ENCODE results near the gene CMTM7. TPM values are rescaled to one million over a fixed set of nuclear protein-coding genes. Genes with fewer than 3 reads are reported as not detected.

The CMTM7 gene
- total and polyA plus RNA-seq, 2 experiments from 2014 or later: 32.2 to 93.6 TPM

- no peak overlapping the region for H2AFZ ChIP-seq
- Mint-ChIP-seq H3K9me3 (no peaks in the 10 kb centered on the region), H3K4me3 (no peak overlapping the region), H3K36me3 (ENCODE audit: low read depth) (peaks cover 6% of the 10 kb centered on the region; the same call in 2 of the 3 replicates), H3K4me1 (peaks cover 24% of the 10 kb centered on the region), H3K27ac (no peak overlapping the region), H3K27me3 (ENCODE audit: insufficient read depth, low read depth, poor library complexity) (no peaks in the 10 kb centered on the region)
- 0 out of 2 replicates have a peak, but pooled peaks cover 5% of the 10 kb centered on the region for H4K20me1 ChIP-seq (replicated peaks; ENCODE audit: insufficient read depth)
- H3K36me3 ChIP-seq (ENCODE audit: insufficient read depth): no peaks in the 10 kb centered on the region
- H3K27me3 ChIP-seq (ENCODE audit: insufficient read depth): no peaks in the 10 kb centered on the region
- H3F3A ChIP-seq (replicated peaks; ENCODE audit: low read depth): peaks cover 4% of the 10 kb centered on the region; the same call in 1 of the 2 replicates
- ATAC-seq (no peak), DNase-seq (ENCODE audit: low spot score) (no peak)
- H3K4me3 ChIP-seq: no peak overlapping the region
- peaks cover 23% of the 10 kb centered on the region for H3K4me1 ChIP-seq (ENCODE audit: insufficient read depth)
- no peak overlapping the region for H3K4me2 ChIP-seq
- peaks cover 59% of the 10 kb centered on the region for H3K79me2 ChIP-seq (replicated peaks; ENCODE audit: insufficient read depth)
- TF ChIP-seq POLR2AphosphoS5 (IDR thresholded peaks at IDR 0.05; ENCODE audit: low read depth): no peak
- no peak for TF ChIP-seq ETS1 (IDR thresholded peaks at IDR 0.05)
- TF ChIP-seq ZNF462 (CRISPR knock-in tag; IDR thresholded peaks at IDR 0.05): no peak
- no peak for TF ChIP-seq NANOG (IDR thresholded peaks at IDR 0.05; ENCODE audit: borderline replicate concordance)
- no peak for TF ChIP-seq CTCF (conservative IDR thresholded peaks at IDR 0.05; ENCODE audit: low read depth in 2 of 2)
- no peak for TF ChIP-seq ZNF331 (CRISPR knock-in tag; IDR thresholded peaks at IDR 0.05; ENCODE audit: low read depth)
- no peak for TF ChIP-seq ZNF114 (CRISPR knock-in tag; IDR thresholded peaks at IDR 0.05)
- TF ChIP-seq EZH2 (IDR thresholded peaks at IDR 0.05; ENCODE audit: low read depth, unreplicated experiment): no peak
- no peak for TF ChIP-seq CREB1 (CRISPR knock-in tag; IDR thresholded peaks at IDR 0.05; ENCODE audit: low read depth)
- no peak for TF ChIP-seq REST (IDR thresholded peaks at IDR 0.05; ENCODE audit: unreplicated experiment)
- TF ChIP-seq EZH2phosphoT487 (IDR thresholded peaks at IDR 0.05; ENCODE audit: unreplicated experiment): no peak
- H3K27ac ChIP-seq (ENCODE audit: low read depth): no peak overlapping the region
- no peaks in the 10 kb centered on the region for H3K9me2 ChIP-seq (ENCODE audit: insufficient read depth)
Observed at GRCh38 chr3:32500231-32500630, 108.6 kb downstream of the CMTM7 start.
